ENCODE results near the gene SDHB.
A peak's percentile ranks its signal among the peaks of the same experiment; 100 is the strongest.

Gene SDHB

GRCh38 chr1:17047924-17048323, 5.9 kb downstream of the SDHB start:
- Histone ChIP-seq H3K4me3 (ENCODE audit: low read depth, low read length) (no peak overlapping the region), H3K36me3 (ENCODE audit: control insufficient read depth in 2 of 2, insufficient read depth in 1 of 2, low read length in 2 of 2) (peaks cover 42 to 56% of the 10 kb centered on the region in 2 experiments), H3K4me1 (ENCODE audit: control insufficient read depth, insufficient read depth, low read length) (peaks cover 4% of the 10 kb centered on the region; the same call in 1 of the 2 replicates), H3K27ac (ENCODE audit: extremely low read depth, low read depth, low read length) (no peak overlapping the region), H3K9me3 (ENCODE audit: control insufficient read depth, insufficient read depth, low read depth, low read length) (no peaks in the 10 kb centered on the region)
- TF ChIP-seq MEIS1 (CRISPR knock-in tag; IDR thresholded peaks at IDR 0.05; ENCODE audit: borderline replicate concordance) = no peak
- TF ChIP-seq ZNF423 (tag by site-specific recombination; IDR thresholded peaks at IDR 0.05) = no peak
- TF ChIP-seq, protein P1, sequence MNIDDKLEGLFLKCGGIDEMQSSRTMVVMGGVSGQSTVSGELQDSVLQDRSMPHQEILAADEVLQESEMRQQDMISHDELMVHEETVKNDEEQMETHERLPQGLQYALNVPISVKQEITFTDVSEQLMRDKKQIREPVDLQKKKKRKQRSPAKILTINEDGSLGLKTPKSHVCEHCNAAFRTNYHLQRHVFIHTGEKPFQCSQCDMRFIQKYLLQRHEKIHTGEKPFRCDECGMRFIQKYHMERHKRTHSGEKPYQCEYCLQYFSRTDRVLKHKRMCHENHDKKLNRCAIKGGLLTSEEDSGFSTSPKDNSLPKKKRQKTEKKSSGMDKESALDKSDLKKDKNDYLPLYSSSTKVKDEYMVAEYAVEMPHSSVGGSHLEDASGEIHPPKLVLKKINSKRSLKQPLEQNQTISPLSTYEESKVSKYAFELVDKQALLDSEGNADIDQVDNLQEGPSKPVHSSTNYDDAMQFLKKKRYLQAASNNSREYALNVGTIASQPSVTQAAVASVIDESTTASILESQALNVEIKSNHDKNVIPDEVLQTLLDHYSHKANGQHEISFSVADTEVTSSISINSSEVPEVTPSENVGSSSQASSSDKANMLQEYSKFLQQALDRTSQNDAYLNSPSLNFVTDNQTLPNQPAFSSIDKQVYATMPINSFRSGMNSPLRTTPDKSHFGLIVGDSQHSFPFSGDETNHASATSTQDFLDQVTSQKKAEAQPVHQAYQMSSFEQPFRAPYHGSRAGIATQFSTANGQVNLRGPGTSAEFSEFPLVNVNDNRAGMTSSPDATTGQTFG (tag by site-specific recombination; IDR thresholded peaks at IDR 0.05; ENCODE audit: borderline replicate concordance) = no peak
- TF ChIP-seq ZNF521 (tag by site-specific recombination; IDR thresholded peaks at IDR 0.05) = no peak
- TF ChIP-seq SP2 (tag by site-specific recombination; IDR thresholded peaks at IDR 0.05) = no peak
- POLR2A ChIA-PET = interaction anchor here (0.6 to 1.6 kb wide), 2 partner anchors 77 to 81 kb away, joined by 3 to 4 read pairs; no protein-coding TSS in a partner anchor
- CTCF ChIA-PET = interaction anchor here (0.6 to 7.0 kb wide), 7 partner anchors 34 to 427 kb away, joined by 3 to 115 read pairs (median 3); no protein-coding TSS in a partner anchor

DNA sequence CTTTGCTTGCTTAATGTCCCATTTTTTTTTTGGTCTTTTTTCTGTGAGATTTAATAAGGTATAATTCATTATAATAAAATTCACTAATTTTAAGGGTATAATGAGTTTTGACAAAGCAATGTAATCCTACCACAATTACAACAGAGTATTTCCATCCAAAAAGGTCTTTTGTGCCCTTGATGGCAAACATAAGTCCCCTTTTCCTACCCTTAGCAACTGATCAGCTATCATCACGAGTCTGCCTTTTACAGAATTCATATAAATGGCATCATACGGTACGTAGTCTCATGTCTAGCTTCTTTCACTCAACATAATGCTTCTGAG, 7.5 kb downstream of the SDHB start:
- Histone ChIP-seq H3K4me3 (ENCODE audit: low read depth, low read length) (no peak overlapping the region), H3K27ac (ENCODE audit: extremely low read depth, low read depth, low read length) (no peak overlapping the region), H3K4me1 (ENCODE audit: control insufficient read depth, insufficient read depth, low read length) (no peaks in the 10 kb centered on the region), H3K36me3 (ENCODE audit: control insufficient read depth in 2 of 2, insufficient read depth in 1 of 2, low read length in 2 of 2) (peaks cover 54 to 61% of the 10 kb centered on the region in 2 experiments), H3K9me3 (ENCODE audit: control insufficient read depth, insufficient read depth, low read depth, low read length) (no peaks in the 10 kb centered on the region)
- TF ChIP-seq ZNF398 (tag by site-specific recombination; IDR thresholded peaks at IDR 0.05) = no peak
- TF ChIP-seq, protein P2, sequence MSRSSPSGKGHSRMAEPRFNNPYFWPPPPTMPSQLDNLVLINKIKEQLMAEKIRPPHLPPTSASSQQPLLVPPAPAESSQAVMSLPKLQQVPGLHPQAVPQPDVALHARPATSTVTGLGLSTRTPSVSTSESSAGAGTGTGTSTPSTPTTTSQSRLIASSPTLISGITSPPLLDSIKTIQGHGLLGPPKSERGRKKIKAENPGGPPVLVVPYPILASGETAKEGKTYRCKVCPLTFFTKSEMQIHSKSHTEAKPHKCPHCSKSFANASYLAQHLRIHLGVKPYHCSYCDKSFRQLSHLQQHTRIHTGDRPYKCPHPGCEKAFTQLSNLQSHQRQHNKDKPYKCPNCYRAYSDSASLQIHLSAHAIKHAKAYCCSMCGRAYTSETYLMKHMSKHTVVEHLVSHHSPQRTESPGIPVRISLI (tag by site-specific recombination; IDR thresholded peaks at IDR 0.05) = peak; percentile 32; the same call in 1 of the 2 replicates
- CTCF ChIA-PET = interaction anchor here (0.7 to 7.0 kb wide), 21 partner anchors 10 to 1829 kb away, joined by 3 to 115 read pairs (median 6); partner anchors contain the start of gene MFAP2
- POLR2A ChIA-PET = interaction anchor here (0.6 to 1.4 kb wide), 3 partner anchors 47 to 86 kb away, joined by 3 read pairs; no protein-coding TSS in a partner anchor

GRCh38 chr1:17045634-17046333, 8.0 kb downstream of the SDHB start:
- Histone ChIP-seq H3K27ac (ENCODE audit: extremely low read depth, low read depth, low read length) (no peak overlapping the region), H3K4me1 (ENCODE audit: control insufficient read depth, insufficient read depth, low read length) (no peaks in the 10 kb centered on the region), H3K4me3 (ENCODE audit: low read depth, low read length) (no peak overlapping the region), H3K9me3 (ENCODE audit: control insufficient read depth, insufficient read depth, low read depth, low read length) (no peaks in the 10 kb centered on the region), H3K36me3 (ENCODE audit: control insufficient read depth in 2 of 2, insufficient read depth in 1 of 2, low read length in 2 of 2) (peaks cover 53 to 58% of the 10 kb centered on the region in 2 experiments)
- POLR2A ChIA-PET = interaction anchor here (0.6 to 1.4 kb wide), 3 partner anchors 46 to 85 kb away, joined by 3 read pairs; no protein-coding TSS in a partner anchor
- peak; percentile 51; the same call in 1 of the 2 replicates for TF ChIP-seq CTCF (tag by site-specific recombination; IDR thresholded peaks at IDR 0.05)
- no peak for TF ChIP-seq ZNF514 (tag by site-specific recombination; IDR thresholded peaks at IDR 0.05)
- TF ChIP-seq PRDM1 (tag by site-specific recombination; IDR thresholded peaks at IDR 0.05) = peak; percentile 96
- TF ChIP-seq ZNF654 (tag by site-specific recombination; IDR thresholded peaks at IDR 0.05; ENCODE audit: low read depth) = peak; percentile 79
- TF ChIP-seq ZNF660 (tag by site-specific recombination; IDR thresholded peaks at IDR 0.05) = peak; percentile 42; the same call in 1 of the 2 replicates
- no peak for TF ChIP-seq HOXC10 (CRISPR knock-in tag; IDR thresholded peaks at IDR 0.05)
- TF ChIP-seq ZNF266 (tag by site-specific recombination; IDR thresholded peaks at IDR 0.05; ENCODE audit: low read depth) = no peak
- CTCF ChIA-PET = interaction anchor here (0.5 to 7.0 kb wide), 24 partner anchors 9 to 1830 kb away, joined by 3 to 115 read pairs (median 4); partner anchors contain the start of gene MFAP2

All from HEK293 (cell line).